BJ (cell line): ENCODE measurements around the gene SERPINB8. TPM values are rescaled to one million over a fixed set of nuclear protein-coding genes. Genes with fewer than 3 reads are reported as not detected.
"Not testable (repeated sequence)": the region's sequence is repeated elsewhere in the genome, so short reads cannot be mapped to it uniquely, and the experiment has no call there.

Source experiments
- CTCF ChIA-PET: fragments of 350-600 bp; formaldehyde crosslinking; extraction: SDS; loops from one replicate; lab custom pipeline; 2021; ENCODE audit warnings: antibody characterized with exemption, inconsistent platforms; lab: Yijun Ruan, JAX
- POLR2A ChIA-PET: fragments of 300-600 bp; sonication (Branson Sonifier 250); formaldehyde crosslinking; extraction: SDS; loops from one replicate; lab custom pipeline; 2021; ENCODE audit warnings: antibody characterized with exemption; lab: Charles Lee
- DNase-seq: peaks from one replicate; pipeline ENCODE4 v3.0.0-alpha.2; 2011; ENCODE audit warnings: low read depth
- H3K27me3 ChIP-seq: 2 replicates; pipeline ENCODE4 v1.6.0; 2011; ENCODE audit warnings: low read length; ENCODE audit not compliant: control insufficient read depth, insufficient read depth
- H3K36me3 ChIP-seq: 2 replicates; pipeline ENCODE4 v1.5.1; 2011; ENCODE audit warnings: low read length; ENCODE audit not compliant: control insufficient read depth, insufficient read depth
- H3K4me3 ChIP-seq: 2 replicates; pipeline ENCODE4 v1.5.1; 2011; ENCODE audit warnings: low read depth, mild to moderate bottlenecking, control low read depth, low read length
- polyA minus RNA-seq: library from RNA; depleted of rRNA, polyadenylated mRNA; stranded (reverse); fragments of >200 nt; gene quantifications from 2 replicates; pipeline ENCODE4 v1.2.3, GENCODE V29; 2011; rRNA and poly(A)+ RNA removed
- polyA plus RNA-seq: library from polyadenylated mRNA; depleted of rRNA; stranded (reverse); fragments of >200 nt; gene quantifications from 2 replicates; pipeline ENCODE4 v1.2.3, GENCODE V29; 2011; rRNA removed
- TF ChIP-seq, protein P1 (sequence below): IDR thresholded peaks from 2 replicates; pipeline ENCODE4 v1.5.1; 2011; ENCODE audit warnings: low read depth, mild to moderate bottlenecking, control low read depth, inconsistent platforms, low read length, moderate library complexity; ENCODE audit not compliant: insufficient read depth

The SERPINB8 gene, protein sequence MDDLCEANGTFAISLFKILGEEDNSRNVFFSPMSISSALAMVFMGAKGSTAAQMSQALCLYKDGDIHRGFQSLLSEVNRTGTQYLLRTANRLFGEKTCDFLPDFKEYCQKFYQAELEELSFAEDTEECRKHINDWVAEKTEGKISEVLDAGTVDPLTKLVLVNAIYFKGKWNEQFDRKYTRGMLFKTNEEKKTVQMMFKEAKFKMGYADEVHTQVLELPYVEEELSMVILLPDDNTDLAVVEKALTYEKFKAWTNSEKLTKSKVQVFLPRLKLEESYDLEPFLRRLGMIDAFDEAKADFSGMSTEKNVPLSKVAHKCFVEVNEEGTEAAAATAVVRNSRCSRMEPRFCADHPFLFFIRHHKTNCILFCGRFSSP
- 18.4 and 27.0 TPM in 2 replicates for polyA plus RNA-seq
- polyA minus RNA-seq, result 9.7 TPM in 2 replicates

DNA sequence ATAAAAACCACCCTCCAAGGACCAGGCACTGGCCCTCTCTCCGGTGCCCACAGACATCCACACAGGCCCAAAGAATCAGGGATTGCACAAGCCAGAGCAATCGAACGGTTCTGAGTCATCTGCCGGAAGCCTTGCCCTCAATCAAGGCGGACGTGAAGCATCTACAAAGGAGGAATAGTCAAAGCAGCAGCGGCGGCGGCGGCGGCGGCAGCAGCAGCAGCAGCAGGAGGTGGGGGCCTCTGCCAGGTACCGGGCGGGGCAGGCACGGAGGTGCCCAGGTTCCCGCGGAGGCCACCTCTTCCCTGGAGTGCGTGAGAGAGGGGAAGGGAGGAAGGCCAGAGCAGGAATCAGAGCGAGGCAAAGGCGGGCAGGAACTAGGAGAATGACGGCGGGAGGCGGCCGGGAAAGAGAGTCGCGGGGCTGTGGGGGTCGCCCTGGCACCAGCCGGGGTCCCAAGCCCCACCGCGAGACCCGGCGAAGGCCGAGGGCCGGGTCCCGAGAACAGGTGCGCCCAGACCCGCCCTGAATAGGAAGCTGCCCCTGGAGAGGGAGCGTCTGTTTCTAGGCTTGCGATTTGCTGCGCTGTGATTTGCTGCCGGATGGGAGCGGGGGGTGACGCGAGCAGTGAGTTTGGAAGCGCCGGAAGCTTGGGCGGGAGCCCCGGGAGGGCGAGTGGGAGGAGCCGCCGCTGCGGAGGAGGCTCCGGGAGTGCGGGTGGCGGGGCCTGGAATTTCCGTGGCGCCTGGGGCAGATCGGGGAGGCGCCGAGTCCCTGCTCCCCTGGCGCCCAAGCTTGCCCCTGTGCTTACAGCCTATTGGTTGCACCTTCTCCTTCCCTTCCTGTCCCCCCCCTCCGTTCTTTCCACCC is at the start of gene SERPINB8:
Gene SERPINB8 (plus strand): TSS at position 140 of the 867 bp plus-strand sequence. CDS start 8,228 bp downstream, outside the sequence.
- CTCF ChIA-PET, result interaction anchor here (0.6 to 1.2 kb wide), 4 partner anchors 9 to 459 kb away, joined by 3 to 4 read pairs (median 4); no protein-coding TSS in a partner anchor
- POLR2A ChIA-PET, result interaction anchor here (0.6 to 0.7 kb wide), 3 partner anchors 25 to 1792 kb away, joined by 3 to 4 read pairs (median 4); no protein-coding TSS in a partner anchor
- Histone ChIP-seq H3K36me3 (no peaks in the 10 kb centered on the region), H3K27me3 (no peaks in the 10 kb centered on the region), H3K4me3 (peak within 1 kb of the TSS; percentile 80)
- TF ChIP-seq, protein P1, sequence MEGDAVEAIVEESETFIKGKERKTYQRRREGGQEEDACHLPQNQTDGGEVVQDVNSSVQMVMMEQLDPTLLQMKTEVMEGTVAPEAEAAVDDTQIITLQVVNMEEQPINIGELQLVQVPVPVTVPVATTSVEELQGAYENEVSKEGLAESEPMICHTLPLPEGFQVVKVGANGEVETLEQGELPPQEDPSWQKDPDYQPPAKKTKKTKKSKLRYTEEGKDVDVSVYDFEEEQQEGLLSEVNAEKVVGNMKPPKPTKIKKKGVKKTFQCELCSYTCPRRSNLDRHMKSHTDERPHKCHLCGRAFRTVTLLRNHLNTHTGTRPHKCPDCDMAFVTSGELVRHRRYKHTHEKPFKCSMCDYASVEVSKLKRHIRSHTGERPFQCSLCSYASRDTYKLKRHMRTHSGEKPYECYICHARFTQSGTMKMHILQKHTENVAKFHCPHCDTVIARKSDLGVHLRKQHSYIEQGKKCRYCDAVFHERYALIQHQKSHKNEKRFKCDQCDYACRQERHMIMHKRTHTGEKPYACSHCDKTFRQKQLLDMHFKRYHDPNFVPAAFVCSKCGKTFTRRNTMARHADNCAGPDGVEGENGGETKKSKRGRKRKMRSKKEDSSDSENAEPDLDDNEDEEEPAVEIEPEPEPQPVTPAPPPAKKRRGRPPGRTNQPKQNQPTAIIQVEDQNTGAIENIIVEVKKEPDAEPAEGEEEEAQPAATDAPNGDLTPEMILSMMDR, result no peak
- DNase-seq, result peak; percentile 80

DNA sequence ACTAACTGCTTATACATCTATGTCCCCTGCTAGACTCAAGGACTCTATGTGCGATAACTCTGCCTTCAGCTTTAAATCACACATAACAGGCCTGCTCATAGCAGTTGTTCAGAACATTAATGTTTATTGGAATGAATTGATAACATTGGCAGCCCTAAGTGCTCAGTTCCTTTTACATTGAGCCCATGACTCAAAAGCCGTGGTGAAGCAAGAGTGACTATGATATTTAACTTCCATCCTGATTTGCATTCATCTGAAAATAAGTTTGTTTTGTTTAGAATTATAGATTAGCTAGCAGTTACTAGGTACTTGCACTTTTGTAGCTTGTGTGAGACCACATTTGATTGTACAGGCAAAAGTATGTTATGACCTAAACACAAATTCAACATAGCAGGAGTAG is 47.8 kb upstream of the SERPINB8 start:
- POLR2A ChIA-PET, result no interaction called here
- H3K36me3 ChIP-seq, result no peaks in the 10 kb centered on the region
- H3K4me3 ChIP-seq, result no peak overlapping the region
- H3K27me3 ChIP-seq, result no peaks in the 10 kb centered on the region
- CTCF ChIA-PET, result interaction anchor here (1.0 to 4.8 kb wide), 3 partner anchors 13 to 77 kb away, joined by 3 to 31 read pairs (median 5); no protein-coding TSS in a partner anchor
- TF ChIP-seq, protein P1, result no peak
- DNase-seq, result no peak

DNA sequence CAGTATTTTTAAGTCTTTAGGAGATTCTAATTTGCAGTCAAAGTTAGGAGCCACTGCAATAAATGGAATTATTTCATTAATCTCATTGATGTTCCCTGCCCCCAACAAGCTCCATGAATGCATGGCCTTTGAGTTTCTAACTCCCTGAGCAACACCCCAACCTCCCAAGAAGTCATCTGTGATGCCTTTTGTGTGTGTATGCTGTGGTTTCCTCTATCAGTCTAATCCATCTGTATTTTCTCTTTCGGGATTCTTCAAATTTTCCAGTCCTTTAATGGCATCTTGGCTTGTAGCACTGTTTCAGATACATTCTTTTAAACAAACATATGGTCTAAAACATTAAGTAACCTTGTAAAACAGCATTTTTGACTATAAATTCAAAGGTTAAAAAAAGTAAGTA is 45.3 kb upstream of the SERPINB8 start:
- TF ChIP-seq, protein P1, result no peak
- CTCF ChIA-PET, result interaction anchor here (0.8 to 4.8 kb wide), 4 partner anchors 11 to 31 kb away, joined by 3 to 31 read pairs (median 3); no protein-coding TSS in a partner anchor
- Histone ChIP-seq H3K4me3 (no peak overlapping the region), H3K27me3 (no peaks in the 10 kb centered on the region), H3K36me3 (no peaks in the 10 kb centered on the region)
- POLR2A ChIA-PET, result interaction anchor here (0.5 kb wide), 1 partner anchor 681 kb away, joined by 5 read pairs; no protein-coding TSS in a partner anchor
- DNase-seq, result peak; percentile 56

DNA sequence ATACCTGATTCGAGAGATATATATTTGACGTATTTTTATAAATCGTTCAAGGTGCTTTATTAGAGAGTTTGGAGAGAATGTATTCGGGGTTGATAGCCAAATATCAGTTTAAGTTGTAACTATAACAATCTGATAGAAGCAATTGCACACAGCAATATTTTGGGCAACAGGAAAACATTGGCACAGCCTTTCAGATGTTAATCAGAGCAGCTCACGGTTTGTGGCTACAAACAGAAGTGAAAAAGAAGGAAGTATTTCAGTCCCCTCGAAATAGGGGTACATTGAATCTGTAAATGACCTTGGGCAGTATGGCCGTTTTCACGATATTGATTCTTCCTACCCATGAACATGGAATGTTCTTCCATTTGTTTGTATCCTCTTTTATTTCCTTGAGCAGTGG is 41.5 kb upstream of the SERPINB8 start:
- Histone ChIP-seq H3K36me3 (no peaks in the 10 kb centered on the region), H3K4me3 (no peak overlapping the region), H3K27me3 (no peaks in the 10 kb centered on the region)
- CTCF ChIA-PET, result interaction anchor here (1.4 kb wide), 1 partner anchor 8 kb away, joined by 6 read pairs; no protein-coding TSS in a partner anchor
- DNase-seq, result no peak
- POLR2A ChIA-PET, result no interaction called here
- TF ChIP-seq, protein P1, result no peak

DNA sequence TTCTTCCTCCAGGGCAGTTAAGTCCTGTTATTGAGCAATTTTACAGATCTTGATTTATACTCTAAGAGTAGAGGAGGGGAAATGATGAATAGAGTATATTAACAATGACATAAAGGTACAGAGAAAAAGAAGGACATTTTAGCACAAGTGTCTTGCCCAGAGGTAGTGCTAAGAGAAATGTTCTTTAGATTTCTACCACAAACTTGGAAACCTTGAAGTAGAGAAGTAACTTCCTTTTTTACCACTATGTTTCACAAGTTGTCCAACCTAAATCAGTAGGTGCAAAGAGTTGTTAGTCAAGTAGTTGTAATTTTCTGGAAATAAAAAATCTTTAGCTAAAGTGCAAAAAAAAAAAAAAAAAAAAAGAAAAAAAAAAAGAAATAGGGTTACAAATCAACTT is 40.5 kb upstream of the SERPINB8 start:
- H3K36me3 ChIP-seq, CTCF ChIA-PET, H3K4me3 ChIP-seq, DNase-seq, H3K27me3 ChIP-seq: not testable (repeated sequence)
- POLR2A ChIA-PET, result interaction anchor here (0.6 kb wide), 1 partner anchor 12 kb away, joined by 3 read pairs; no protein-coding TSS in a partner anchor
